DOHH2 (cell line): Measurements from ENCODE around the gene GPX4.

ENCODE experiments used
- H3F3A ChIP-seq: fragments of 200-600 bp; sonication (generic), shearing (Covaris generic); 2 replicates; pipeline ENCODE4 v1.6.0; 2016; ENCODE audit warnings: antibody characterized with exemption, mild to moderate bottlenecking; ENCODE audit not compliant: control insufficient read depth, insufficient read depth
- H3K27ac ChIP-seq: fragments of 200-600 bp; sonication (generic); 2 replicates; pipeline ENCODE4 v1.5.1; 2014; ENCODE audit warnings: low read depth, mild to moderate bottlenecking, low read length, moderate library complexity
- H3K27me3 ChIP-seq: fragments of 200-600 bp; sonication (generic); 2 replicates; pipeline ENCODE4 v1.6.1; 2014; ENCODE audit warnings: mild to moderate bottlenecking, low read length, mixed read lengths; ENCODE audit not compliant: control insufficient read depth
- H3K36me3 ChIP-seq: fragments of 200-600 bp; sonication (generic); 2 replicates; pipeline ENCODE4 v1.6.1; 2014; ENCODE audit warnings: mild to moderate bottlenecking, low read length, moderate library complexity, mixed read lengths; ENCODE audit not compliant: control insufficient read depth
- H3K4me1 ChIP-seq: fragments of 200-600 bp; sonication (generic); 2 replicates; pipeline ENCODE4 v1.6.1; 2014; ENCODE audit warnings: mild to moderate bottlenecking, low read length, mixed read lengths; ENCODE audit not compliant: control insufficient read depth
- H3K4me2 ChIP-seq: fragments of 200-600 bp; sonication (generic); 2 replicates; pipeline ENCODE4 v1.6.0; 2014; ENCODE audit warnings: mild to moderate bottlenecking, low read length, moderate library complexity
- H3K4me3 ChIP-seq: fragments of 200-600 bp; sonication (generic); 2 replicates; pipeline ENCODE4 v1.5.1; 2014; ENCODE audit warnings: mild to moderate bottlenecking, low read length, mixed read lengths
- H3K79me2 ChIP-seq: fragments of 200-600 bp; sonication (generic); 2 replicates; pipeline ENCODE4 v1.6.1; 2014; ENCODE audit warnings: mild to moderate bottlenecking, low read length, mixed read lengths; ENCODE audit not compliant: control insufficient read depth
- H3K9me2 ChIP-seq: fragments of 200-600 bp; sonication (generic); replicated peaks from 2 replicates; pipeline ENCODE4 v1.6.1; 2014; ENCODE audit warnings: mild to moderate bottlenecking, low read length, mixed read lengths; ENCODE audit not compliant: control insufficient read depth
- H3K9me3 ChIP-seq: fragments of 200-600 bp; sonication (generic); 2 replicates; pipeline ENCODE4 v1.6.1; 2014; ENCODE audit warnings: antibody characterized with exemption, low read length, mixed read lengths; ENCODE audit not compliant: control insufficient read depth, insufficient read depth
- H4K20me1 ChIP-seq: fragments of 200-600 bp; sonication (generic); 2 replicates; pipeline ENCODE4 v1.6.0; 2014; ENCODE audit warnings: low read depth, mild to moderate bottlenecking, antibody characterized with exemption, low read length, moderate library complexity; ENCODE audit not compliant: control insufficient read depth, insufficient read depth
- EZH2phosphoT487 ChIP-seq: fragments of 200-600 bp; sonication (generic); IDR thresholded peaks from 2 replicates; pipeline ENCODE4 v1.6.1; 2017; ENCODE audit warnings: borderline replicate concordance, mild to moderate bottlenecking, antibody characterized with exemption, low read length, moderate library complexity, mixed read lengths
- TF ChIP-seq, protein P1 (sequence below): fragments of 200-600 bp; sonication (generic); IDR thresholded peaks from one replicate; pipeline ENCODE4 v1.5.1; 2014; ENCODE audit warnings: antibody characterized with exemption, mild to moderate bottlenecking, low read depth, low read length; ENCODE audit not compliant: poor library complexity, severe bottlenecking

GPX4 gene

GRCh38 chr19:1132552-1133383, 29.0 kb downstream of the GPX4 start:
- no peak for TF ChIP-seq EZH2phosphoT487
- TF ChIP-seq, protein P1, sequence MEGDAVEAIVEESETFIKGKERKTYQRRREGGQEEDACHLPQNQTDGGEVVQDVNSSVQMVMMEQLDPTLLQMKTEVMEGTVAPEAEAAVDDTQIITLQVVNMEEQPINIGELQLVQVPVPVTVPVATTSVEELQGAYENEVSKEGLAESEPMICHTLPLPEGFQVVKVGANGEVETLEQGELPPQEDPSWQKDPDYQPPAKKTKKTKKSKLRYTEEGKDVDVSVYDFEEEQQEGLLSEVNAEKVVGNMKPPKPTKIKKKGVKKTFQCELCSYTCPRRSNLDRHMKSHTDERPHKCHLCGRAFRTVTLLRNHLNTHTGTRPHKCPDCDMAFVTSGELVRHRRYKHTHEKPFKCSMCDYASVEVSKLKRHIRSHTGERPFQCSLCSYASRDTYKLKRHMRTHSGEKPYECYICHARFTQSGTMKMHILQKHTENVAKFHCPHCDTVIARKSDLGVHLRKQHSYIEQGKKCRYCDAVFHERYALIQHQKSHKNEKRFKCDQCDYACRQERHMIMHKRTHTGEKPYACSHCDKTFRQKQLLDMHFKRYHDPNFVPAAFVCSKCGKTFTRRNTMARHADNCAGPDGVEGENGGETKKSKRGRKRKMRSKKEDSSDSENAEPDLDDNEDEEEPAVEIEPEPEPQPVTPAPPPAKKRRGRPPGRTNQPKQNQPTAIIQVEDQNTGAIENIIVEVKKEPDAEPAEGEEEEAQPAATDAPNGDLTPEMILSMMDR: no peak
- Histone ChIP-seq H3K4me3 (peak overlapping the region; percentile 68), H3K9me3 (no peaks in the 10 kb centered on the region), H3K4me2 (peak overlapping the region; percentile 79), H3K27me3 (peaks cover 10% of the 10 kb centered on the region), H3K79me2 (peaks cover 8% of the 10 kb centered on the region; the same call in 1 of the 2 replicates), H3K36me3 (no peaks in the 10 kb centered on the region), H3F3A (no peaks in the 10 kb centered on the region), H4K20me1 (peaks cover 21% of the 10 kb centered on the region), H3K9me2 (no peaks in the 10 kb centered on the region), H3K4me1 (peaks cover 37% of the 10 kb centered on the region), H3K27ac (no peak overlapping the region)

- H4K20me1 ChIP-seq: peaks cover 21% of the 10 kb centered on the region
Observed at GRCh38 chr19:1133471-1133929, 29.7 kb downstream of the GPX4 start.

DNA sequence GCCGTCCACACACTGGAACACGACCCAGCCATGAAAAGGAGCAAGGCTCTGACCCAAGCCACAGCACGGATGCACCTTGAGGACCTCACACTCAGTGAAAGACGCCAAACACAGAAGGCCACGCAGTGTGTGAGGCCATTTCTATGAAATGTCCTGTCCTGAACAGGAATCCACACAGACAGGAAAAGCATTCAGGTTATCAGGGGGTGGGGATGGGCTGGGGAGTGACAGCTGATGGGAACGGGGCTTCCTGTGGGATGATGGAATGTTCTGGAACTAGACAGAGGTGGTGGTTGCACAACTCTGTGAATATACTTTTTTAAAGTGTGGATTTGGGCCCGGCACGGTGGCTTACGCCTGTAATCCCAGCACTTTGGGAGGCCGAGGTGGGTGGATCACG, 30.6 kb downstream of the GPX4 start:
- peaks cover 37% of the 10 kb centered on the region for H3K4me1 ChIP-seq
- no peak overlapping the region for H3K27ac ChIP-seq
- H3F3A ChIP-seq: no peaks in the 10 kb centered on the region
- no peak overlapping the region for H3K4me2 ChIP-seq
- no peaks in the 10 kb centered on the region for H3K36me3 ChIP-seq
- H3K27me3 ChIP-seq: peaks cover 10% of the 10 kb centered on the region
- TF ChIP-seq EZH2phosphoT487: no peak
- TF ChIP-seq, protein P1: no peak
- H3K9me3 ChIP-seq: no peaks in the 10 kb centered on the region
- no peak overlapping the region for H3K4me3 ChIP-seq
- H3K79me2 ChIP-seq: peaks cover 8% of the 10 kb centered on the region; the same call in 1 of the 2 replicates
- peaks cover 18% of the 10 kb centered on the region for H4K20me1 ChIP-seq
- no peaks in the 10 kb centered on the region for H3K9me2 ChIP-seq

More at GRCh38 chr19:1133471-1133929, 29.7 kb downstream of the GPX4 start:
- Histone ChIP-seq H3K79me2 (peaks cover 8% of the 10 kb centered on the region; the same call in 1 of the 2 replicates), H3K27me3 (peaks cover 10% of the 10 kb centered on the region), H3F3A (no peaks in the 10 kb centered on the region), H3K27ac (no peak overlapping the region), H3K9me3 (no peaks in the 10 kb centered on the region), H3K36me3 (no peaks in the 10 kb centered on the region), H3K4me1 (peaks cover 37% of the 10 kb centered on the region), H3K4me3 (no peak overlapping the region), H3K4me2 (peak overlapping the region; percentile 79), H3K9me2 (no peaks in the 10 kb centered on the region)
- TF ChIP-seq EZH2phosphoT487: no peak
- TF ChIP-seq, protein P1: no peak
